Diencephalon (tissue), 1 donor: ENCODE measurements around the gene CENPVL2. TPM values are rescaled to one million over a fixed set of nuclear protein-coding genes. Genes with fewer than 3 reads are reported as not detected.

Experiments used
- total RNA-seq: library from RNA; depleted of rRNA; stranded (reverse); fragments of >200 nt; gene quantifications from one replicate; pipeline ENCODE4 v1.2.3, GENCODE V29; 2014

Gene CENPVL2
- total RNA-seq, result 6.7 TPM

DNA sequence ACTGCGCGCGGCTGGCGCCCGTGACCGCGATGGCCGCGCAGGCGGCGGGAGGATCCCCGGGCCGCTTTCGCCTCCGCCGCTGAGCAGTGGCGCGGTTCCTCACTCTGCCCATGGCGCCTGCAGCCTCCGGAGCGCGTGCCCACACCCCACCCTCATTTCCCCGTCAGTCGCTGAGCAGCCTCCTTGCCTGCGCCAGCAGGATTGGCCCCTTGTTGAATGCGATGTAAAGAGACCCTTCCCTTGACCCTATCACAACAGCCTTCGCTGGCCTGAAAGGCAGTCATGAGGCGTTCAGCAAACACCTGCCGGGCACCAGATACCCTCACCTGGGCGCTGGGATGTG, at the start of gene CENPVL2:
CENPVL2 (minus strand) TSS at position 112 of the 343 bp plus-strand sequence; CDS start at position 112, 0 bp downstream.

DNA sequence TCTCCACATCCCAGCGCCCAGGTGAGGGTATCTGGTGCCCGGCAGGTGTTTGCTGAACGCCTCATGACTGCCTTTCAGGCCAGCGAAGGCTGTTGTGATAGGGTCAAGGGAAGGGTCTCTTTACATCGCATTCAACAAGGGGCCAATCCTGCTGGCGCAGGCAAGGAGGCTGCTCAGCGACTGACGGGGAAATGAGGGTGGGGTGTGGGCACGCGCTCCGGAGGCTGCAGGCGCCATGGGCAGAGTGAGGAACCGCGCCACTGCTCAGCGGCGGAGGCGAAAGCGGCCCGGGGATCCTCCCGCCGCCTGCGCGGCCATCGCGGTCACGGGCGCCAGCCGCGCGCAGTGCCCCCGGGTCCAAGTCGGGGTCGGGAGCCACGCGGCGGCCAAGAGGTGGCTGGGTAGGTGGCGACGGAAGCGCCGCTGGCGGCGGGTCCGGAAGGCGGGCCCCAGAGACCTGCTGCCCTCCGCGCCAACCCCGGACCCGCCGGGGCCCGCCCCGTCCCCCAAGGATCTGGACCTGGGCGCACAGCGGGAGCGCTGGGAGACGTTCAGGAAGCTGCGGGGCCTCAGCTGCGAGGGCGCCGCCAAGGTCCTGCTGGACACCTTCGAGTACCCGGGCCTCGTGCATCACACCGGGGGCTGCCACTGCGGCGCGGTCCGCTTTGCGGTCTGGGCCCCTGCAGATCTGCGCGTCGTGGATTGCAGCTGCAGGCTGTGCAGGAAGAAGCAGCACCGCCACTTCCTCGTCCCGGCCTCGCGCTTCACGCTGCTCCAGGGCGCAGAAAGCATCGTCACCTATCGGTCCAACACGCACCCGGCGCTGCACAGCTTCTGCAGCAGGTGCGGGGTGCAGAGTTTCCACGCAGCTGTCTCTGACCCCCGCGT, 27.9 kb upstream of the CENPVL2 start, which contains the start of gene CENPVL1:
CENPVL1 (plus strand) TSS at position 236 of the 888 bp plus-strand sequence; CDS start at position 236, 0 bp downstream.

Other genes starting within 250 kb of the CENPVL2 start
- gene NUDT11, start 186.2 kb downstream of the CENPVL2 start, total RNA-seq, result 71.0 TPM
- gene CENPVL3, start 63.9 kb downstream of the CENPVL2 start, total RNA-seq, result 10.4 TPM
- gene CENPVL1, start 27.7 kb upstream of the CENPVL2 start, total RNA-seq, result 6.7 TPM
- 27.9 TPM for gene GSPT2, start 60.6 kb upstream of the CENPVL2 start, total RNA-seq
- gene MAGED1, start 210.8 kb upstream of the CENPVL2 start, total RNA-seq, result 197 TPM